SK-N-SH treated with all-trans-retinoic acid at 6 μM for 48 hours (cell line): ENCODE measurements around the gene EMX1.

Source experiments
- TOX ChIP-seq: fragments of 250-450 bp; sonication (Bioruptor Pico); IDR thresholded peaks from 2 replicates; pipeline ENCODE4 v1.8.0; 2021; ENCODE audit warnings: mild to moderate bottlenecking, moderate library complexity, borderline replicate concordance
- ZNF565 ChIP-seq: fragments of 450-650 bp; formaldehyde crosslinking; conservative IDR thresholded peaks from 2 replicates; pipeline ENCODE4 v1.5.0; 2020; ENCODE audit warnings: low read depth, mild to moderate bottlenecking, moderate library complexity
- TF ChIP-seq, protein P1 (sequence below): fragments of 250-450 bp; sonication (Bioruptor Pico); IDR thresholded peaks from 2 replicates; pipeline ENCODE4 v1.5.1; 2020; ENCODE audit warnings: low read depth, mild to moderate bottlenecking, moderate library complexity

GRCh38 chr2:72889991-72890390 lies 27.3 kb upstream of the EMX1 start:
- TF ChIP-seq, protein P1, sequence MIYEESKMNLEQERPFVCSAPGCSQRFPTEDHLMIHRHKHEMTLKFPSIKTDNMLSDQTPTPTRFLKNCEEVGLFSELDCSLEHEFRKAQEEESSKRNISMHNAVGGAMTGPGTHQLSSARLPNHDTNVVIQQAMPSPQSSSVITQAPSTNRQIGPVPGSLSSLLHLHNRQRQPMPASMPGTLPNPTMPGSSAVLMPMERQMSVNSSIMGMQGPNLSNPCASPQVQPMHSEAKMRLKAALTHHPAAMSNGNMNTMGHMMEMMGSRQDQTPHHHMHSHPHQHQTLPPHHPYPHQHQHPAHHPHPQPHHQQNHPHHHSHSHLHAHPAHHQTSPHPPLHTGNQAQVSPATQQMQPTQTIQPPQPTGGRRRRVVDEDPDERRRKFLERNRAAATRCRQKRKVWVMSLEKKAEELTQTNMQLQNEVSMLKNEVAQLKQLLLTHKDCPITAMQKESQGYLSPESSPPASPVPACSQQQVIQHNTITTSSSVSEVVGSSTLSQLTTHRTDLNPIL (CRISPR knock-in tag), result no peak
- TF ChIP-seq ZNF565 (CRISPR knock-in tag) (no peak), TOX (CRISPR knock-in tag) (no peak)
